Bronchial epithelial cell (primary cell): ENCODE measurements around the gene ZFP82. TPM values are rescaled to one million over a fixed set of nuclear protein-coding genes. Genes with fewer than 3 reads are reported as not detected.

Experiments
- DNase-seq: peaks from one replicate; pipeline ENCODE4 v3.0.0-alpha.2; 2010; ENCODE audit warnings: low read depth
- FAIRE-seq: peaks from 2 replicates; lab custom pipeline; 2011; peaks lifted over from hg19 to GRCh38; lab: Jason Lieb, UNC
- H3K27me3 ChIP-seq: 2 replicates; pipeline ENCODE4 v1.5.1; 2011; ENCODE audit warnings: low read length; ENCODE audit not compliant: control insufficient read depth, insufficient read depth
- H3K36me3 ChIP-seq: 2 replicates; pipeline ENCODE4 v1.5.1; 2011; ENCODE audit warnings: low read length; ENCODE audit not compliant: control insufficient read depth, insufficient read depth
- H3K4me3 ChIP-seq: 2 replicates; pipeline ENCODE4 v1.5.1; 2011; ENCODE audit warnings: mild to moderate bottlenecking, low read depth, low read length, control low read depth
- total RNA-seq: library from RNA; depleted of rRNA; stranded (reverse); fragments of >200 nt; gene quantifications from 2 replicates; pipeline ENCODE4 v1.2.1, GENCODE V29; 2014
- TF ChIP-seq, protein P1 (sequence below): IDR thresholded peaks from 2 replicates; pipeline ENCODE4 v1.5.1; 2011; ENCODE audit warnings: mild to moderate bottlenecking, moderate library complexity, low read length, control low read depth, inconsistent platforms; ENCODE audit not compliant: insufficient read depth, severe bottlenecking

The ZFP82 gene
- total RNA-seq, 1 donor from 2014 or later = 4.2 TPM

DNA sequence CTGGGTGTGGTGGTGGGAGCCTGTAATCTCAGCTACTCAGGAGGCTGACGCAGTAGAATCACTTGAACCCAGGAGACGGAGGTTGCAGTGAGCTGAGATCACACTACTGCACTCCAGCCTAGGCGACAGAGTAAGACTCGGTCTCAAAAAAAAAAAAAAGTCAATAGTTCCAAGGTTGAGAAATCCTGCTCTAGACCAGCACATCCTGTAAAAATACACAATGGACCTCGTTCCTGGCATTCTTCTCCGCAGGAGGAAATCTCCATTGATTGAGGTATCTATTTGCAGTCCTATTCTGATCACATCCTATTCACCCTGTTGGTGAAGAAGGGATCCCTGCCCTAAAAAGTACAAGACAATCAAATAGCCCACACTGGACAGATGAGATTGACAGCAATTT is 54.6 kb downstream of the ZFP82 start:
- H3K36me3 ChIP-seq = no peaks in the 10 kb centered on the region
- H3K27me3 ChIP-seq = no peaks in the 10 kb centered on the region
- DNase-seq = no peak
- TF ChIP-seq, protein P1, sequence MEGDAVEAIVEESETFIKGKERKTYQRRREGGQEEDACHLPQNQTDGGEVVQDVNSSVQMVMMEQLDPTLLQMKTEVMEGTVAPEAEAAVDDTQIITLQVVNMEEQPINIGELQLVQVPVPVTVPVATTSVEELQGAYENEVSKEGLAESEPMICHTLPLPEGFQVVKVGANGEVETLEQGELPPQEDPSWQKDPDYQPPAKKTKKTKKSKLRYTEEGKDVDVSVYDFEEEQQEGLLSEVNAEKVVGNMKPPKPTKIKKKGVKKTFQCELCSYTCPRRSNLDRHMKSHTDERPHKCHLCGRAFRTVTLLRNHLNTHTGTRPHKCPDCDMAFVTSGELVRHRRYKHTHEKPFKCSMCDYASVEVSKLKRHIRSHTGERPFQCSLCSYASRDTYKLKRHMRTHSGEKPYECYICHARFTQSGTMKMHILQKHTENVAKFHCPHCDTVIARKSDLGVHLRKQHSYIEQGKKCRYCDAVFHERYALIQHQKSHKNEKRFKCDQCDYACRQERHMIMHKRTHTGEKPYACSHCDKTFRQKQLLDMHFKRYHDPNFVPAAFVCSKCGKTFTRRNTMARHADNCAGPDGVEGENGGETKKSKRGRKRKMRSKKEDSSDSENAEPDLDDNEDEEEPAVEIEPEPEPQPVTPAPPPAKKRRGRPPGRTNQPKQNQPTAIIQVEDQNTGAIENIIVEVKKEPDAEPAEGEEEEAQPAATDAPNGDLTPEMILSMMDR = no peak
- H3K4me3 ChIP-seq = no peak overlapping the region
- no peak for FAIRE-seq

Other genes with a start within 250 kb of the ZFP82 start
- 6.1 and 8.2 TPM in 2 replicates for gene ZNF565, start 204.0 kb downstream of the ZFP82 start, total RNA-seq
- 139 and 161 TPM in 2 replicates for gene ZNF146, start 203.5 kb downstream of the ZFP82 start, total RNA-seq
- 1.6 and 2.6 TPM in 2 replicates for gene ZFP14, start 39.4 kb downstream of the ZFP82 start, total RNA-seq
- 4.7 and 7.4 TPM in 2 replicates for gene ZNF566, start 70.9 kb upstream of the ZFP82 start, total RNA-seq
- 6.6 and 9.5 TPM in 2 replicates for gene ZNF260, start 109.6 kb upstream of the ZFP82 start, total RNA-seq
- 4.2 and 7.6 TPM in 2 replicates for gene ZNF529, start 154.6 kb upstream of the ZFP82 start, total RNA-seq
- 2.4 and 4.2 TPM in 2 replicates for gene ZNF382, start 186.7 kb upstream of the ZFP82 start, total RNA-seq
- 7.1 and 12.9 TPM in 2 replicates for gene ZNF461, start 248.2 kb upstream of the ZFP82 start, total RNA-seq